22Rv1 (cell line): ENCODE data around the gene SLC44A4.

Experiments
- H3K27ac ChIP-seq: fragments of 450-650 bp; 2 replicates; pipeline ENCODE4 v1.5.1; 2017
- CTCF ChIP-seq: fragments of 450-650 bp; IDR thresholded peaks from 2 replicates; pipeline ENCODE4 v1.5.1; 2017; ENCODE audit warnings: mild to moderate bottlenecking
- ZFX ChIP-seq: fragments of 450-650 bp; IDR thresholded peaks from 2 replicates; pipeline ENCODE4 v1.6.1; 2017; ENCODE audit warnings: antibody characterized with exemption, borderline replicate concordance

SLC44A4 gene

GRCh38 chr6:31878726-31879125 is at the start of gene SLC44A4:
Gene SLC44A4 (minus strand): TSS chr6:31878997. CDS start chr6:31878980, 17 bp downstream.
- H3K27ac ChIP-seq: peak within 1 kb of the TSS; percentile 78
- TF ChIP-seq ZFX (no peak), CTCF (no peak)

GRCh38 chr6:31928672-31928939 is 49.8 kb upstream of the SLC44A4 start:
- no peak overlapping the region for H3K27ac ChIP-seq
- TF ChIP-seq CTCF: no peak
- TF ChIP-seq ZFX: no peak

GRCh38 chr6:31927863-31928671 is 49.3 kb upstream of the SLC44A4 start:
- no peak overlapping the region for H3K27ac ChIP-seq
- TF ChIP-seq ZFX: no peak
- TF ChIP-seq CTCF: no peak

DNA sequence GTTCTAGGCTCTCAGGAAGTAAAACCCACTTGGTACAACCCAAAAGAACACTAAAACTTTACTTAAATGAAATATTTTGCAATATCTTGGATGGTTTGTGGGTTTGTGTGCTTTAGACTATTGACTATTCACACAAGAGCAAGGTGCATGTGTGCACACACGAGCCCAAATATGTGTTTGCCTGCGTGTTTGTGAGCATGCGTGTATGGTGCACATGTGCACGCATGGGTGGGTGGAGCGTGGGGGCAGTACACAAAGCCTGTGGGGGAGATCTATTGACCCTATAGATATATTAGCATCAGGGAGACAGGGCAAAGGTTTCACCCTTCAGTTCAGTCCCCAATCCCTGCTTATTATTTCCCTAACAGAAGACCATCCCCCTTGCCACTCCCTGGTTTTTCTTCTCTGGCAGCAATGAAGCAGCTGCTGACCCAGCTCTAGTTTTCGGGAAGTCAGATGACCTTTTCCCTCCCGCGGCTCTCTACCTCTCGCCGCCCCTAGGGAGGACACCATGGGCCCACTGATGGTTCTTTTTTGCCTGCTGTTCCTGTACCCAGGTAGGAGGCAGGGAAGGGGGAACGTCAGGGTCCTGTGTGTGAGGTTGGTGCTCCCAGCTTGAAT is 48.6 kb upstream of the SLC44A4 start, which contains the start of gene C2:
C2 (plus strand) TSS at position 476 of the 621 bp plus-strand sequence; CDS start at position 512, 36 bp downstream.
- TF ChIP-seq CTCF: no peak
- no peak for TF ChIP-seq ZFX
- no peak within 1 kb of the TSS for H3K27ac ChIP-seq

DNA sequence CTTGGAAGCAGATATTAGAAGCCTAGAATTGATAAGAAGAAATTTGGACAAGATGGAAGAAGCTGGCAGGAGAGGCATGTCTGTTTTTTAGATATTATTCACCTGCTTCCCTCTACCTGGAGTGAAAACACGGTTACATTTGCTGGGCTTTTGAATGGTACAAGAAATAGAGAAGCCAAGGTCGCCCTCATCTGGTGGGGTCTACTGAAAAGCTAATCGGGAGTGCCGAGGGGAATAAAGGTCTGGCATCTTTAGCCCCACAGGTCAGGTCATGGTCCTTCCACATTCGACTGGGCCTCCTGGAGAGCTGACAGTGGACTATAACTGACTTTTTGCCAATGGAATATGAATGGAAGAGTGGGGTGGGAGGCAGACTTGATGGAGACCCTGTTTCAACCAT is 44.1 kb upstream of the SLC44A4 start:
- TF ChIP-seq CTCF (no peak), ZFX (no peak)
- H3K27ac ChIP-seq: no peak overlapping the region

- TF ChIP-seq ZFX: no peak
- TF ChIP-seq CTCF: no peak
- no peak overlapping the region for H3K27ac ChIP-seq
Measured at GRCh38 chr6:31920811-31921210, 42.0 kb upstream of the SLC44A4 start.

DNA sequence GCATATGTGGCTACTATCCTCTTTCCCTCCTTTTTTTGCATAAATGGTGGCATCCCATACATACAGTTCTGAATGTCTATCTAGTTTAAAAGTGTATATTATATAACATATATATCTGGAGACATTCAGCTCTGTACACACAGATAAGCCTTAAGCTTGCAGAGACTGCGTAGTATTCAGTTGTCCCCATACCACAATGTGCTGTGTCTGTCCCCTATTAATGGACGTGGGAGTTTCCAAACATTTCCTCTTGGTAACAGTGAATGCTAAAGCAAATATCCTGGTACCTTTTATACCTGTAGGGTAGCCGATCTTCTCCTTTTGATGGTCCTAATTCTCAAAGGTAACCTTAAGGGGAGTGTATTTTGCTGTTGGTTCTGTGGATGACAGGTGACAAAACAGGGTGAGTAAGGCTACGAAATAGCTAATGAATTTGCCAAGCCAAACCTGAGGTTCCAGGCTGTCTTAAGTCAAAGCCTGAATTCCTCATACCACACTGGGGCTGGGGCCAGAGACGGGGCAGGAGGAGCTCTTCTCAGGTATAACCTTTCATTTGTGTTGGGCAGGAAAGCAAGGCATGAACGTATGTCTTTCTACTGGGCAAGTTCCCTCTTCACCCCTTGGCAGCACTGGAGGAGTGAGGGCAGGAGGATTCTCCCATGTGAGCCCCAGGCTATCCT is 41.0 kb upstream of the SLC44A4 start:
- no peak for TF ChIP-seq ZFX
- TF ChIP-seq CTCF: no peak

More for the DNA sequence above, 41.0 kb upstream of the SLC44A4 start:
- H3K27ac ChIP-seq: no peak overlapping the region
